Measurements from ENCODE around the gene PDZRN3. TPM values are rescaled to one million over a fixed set of nuclear protein-coding genes. Genes with fewer than 3 reads are reported as not detected.

Gene PDZRN3
- total RNA-seq, 1 donor, result 0.10 TPM

DNA sequence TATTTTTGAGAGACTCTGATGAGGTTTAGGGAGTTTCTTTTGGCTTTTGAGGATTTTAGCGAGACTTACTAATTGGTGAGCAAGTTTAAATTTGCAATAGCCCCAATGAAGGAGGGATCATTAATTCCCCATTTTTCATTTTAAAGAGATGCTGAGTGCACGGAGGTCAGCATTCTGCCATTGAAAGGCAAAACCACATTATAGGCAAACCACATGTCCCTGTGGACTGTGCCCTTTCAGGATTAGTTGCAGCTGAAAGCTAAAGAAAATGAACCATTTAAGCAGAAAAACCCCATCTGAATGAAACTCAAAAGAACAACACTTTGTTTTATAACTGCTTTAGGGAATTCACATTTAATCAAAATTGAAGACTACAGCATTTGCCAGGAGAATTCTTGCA, 246.5 kb downstream of the PDZRN3 start:
- Histone ChIP-seq H3K4me1 (ENCODE audit: insufficient read depth, low read length) (no peaks in the 10 kb centered on the region), H3K4me3 (ENCODE audit: low read length) (no peak overlapping the region), H3K27me3 (ENCODE audit: insufficient read depth, low read length) (no peaks in the 10 kb centered on the region), H3K9me3 (ENCODE audit: low read depth, low read length) (no peaks in the 10 kb centered on the region)

DNA sequence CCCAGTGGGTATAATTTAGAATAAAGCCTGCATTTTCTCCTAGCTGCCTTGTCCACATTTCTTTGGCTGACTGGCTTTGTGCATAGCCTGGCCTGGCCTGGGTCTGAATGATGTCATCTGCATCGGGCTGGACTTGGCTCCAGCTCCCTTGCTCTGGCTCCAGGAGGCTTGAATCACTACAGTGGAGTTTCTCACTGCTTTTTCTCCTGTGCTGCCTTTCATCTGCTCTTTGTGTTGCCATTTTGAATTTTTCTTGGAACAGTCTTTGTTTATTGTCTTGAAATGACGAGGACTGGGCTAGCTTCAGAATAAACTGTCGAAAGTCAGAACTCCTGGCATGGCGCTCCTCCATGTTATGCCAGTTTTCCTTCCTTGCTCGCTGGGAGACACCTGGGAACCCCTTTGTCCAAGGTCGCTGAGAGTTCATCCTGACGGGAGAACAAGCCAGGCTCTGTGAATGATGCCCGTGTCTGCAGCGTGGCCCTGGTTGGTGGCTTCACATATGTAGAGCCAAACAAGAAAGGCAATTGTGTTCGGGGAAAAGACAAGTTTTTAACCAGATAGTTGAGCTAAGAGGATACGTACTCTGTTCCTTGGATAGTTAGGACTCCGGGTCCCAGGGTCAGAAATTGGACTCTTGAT, 258.9 kb downstream of the PDZRN3 start:
- H3K9me3 ChIP-seq (ENCODE audit: low read depth, low read length), result no peaks in the 10 kb centered on the region
- no peaks in the 10 kb centered on the region for H3K27me3 ChIP-seq (ENCODE audit: insufficient read depth, low read length)
- no peaks in the 10 kb centered on the region for H3K4me1 ChIP-seq (ENCODE audit: insufficient read depth, low read length)
- H3K4me3 ChIP-seq (ENCODE audit: low read length), result no peak overlapping the region

DNA sequence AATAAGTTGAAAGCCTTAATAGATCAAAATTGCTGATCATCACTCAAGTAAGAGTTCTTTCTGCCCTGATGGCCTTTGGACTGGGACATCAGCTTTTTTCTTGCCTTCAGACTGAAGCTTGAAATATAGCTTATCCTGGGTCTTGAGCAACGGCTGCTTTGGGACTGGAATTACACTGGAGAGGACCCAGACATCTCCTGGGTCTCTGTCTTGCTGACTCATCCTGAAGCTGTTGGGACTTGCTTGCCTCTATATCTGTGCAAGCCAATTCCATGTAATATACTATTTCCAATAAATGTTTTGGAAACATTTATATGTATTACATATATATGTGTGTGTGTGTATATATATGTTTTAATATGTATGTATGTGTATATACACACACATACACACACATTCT, 260.2 kb downstream of the PDZRN3 start:
- no peaks in the 10 kb centered on the region for H3K4me1 ChIP-seq (ENCODE audit: insufficient read depth, low read length)
- no peak overlapping the region for H3K4me3 ChIP-seq (ENCODE audit: low read length)
- H3K27me3 ChIP-seq (ENCODE audit: insufficient read depth, low read length), result no peaks in the 10 kb centered on the region
- H3K9me3 ChIP-seq (ENCODE audit: low read depth, low read length), result no peaks in the 10 kb centered on the region

DNA sequence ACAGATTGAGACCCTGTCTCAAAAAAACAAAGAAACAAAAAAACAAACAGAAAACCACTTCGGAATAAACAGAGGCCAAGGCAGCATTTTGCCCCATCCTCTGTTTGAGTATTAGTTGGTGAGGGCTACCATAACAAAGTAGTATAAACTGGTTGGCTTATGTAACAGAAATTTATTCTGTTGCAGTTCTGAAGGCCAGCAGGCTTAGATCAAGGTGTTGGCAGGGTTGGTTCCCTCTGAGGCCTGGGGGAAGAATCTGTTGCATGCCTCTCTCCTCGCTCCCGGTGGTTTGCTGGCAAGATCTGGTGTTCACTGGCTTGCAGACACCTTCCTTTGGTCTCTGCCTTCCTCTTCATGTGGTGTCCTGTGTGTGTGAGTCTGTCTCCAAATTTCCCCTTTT, 261.6 kb downstream of the PDZRN3 start:
- no peaks in the 10 kb centered on the region for H3K27me3 ChIP-seq (ENCODE audit: insufficient read depth, low read length)
- H3K4me3 ChIP-seq (ENCODE audit: low read length), result no peak overlapping the region
- H3K9me3 ChIP-seq (ENCODE audit: low read depth, low read length), result no peaks in the 10 kb centered on the region
- no peaks in the 10 kb centered on the region for H3K4me1 ChIP-seq (ENCODE audit: insufficient read depth, low read length)

DNA sequence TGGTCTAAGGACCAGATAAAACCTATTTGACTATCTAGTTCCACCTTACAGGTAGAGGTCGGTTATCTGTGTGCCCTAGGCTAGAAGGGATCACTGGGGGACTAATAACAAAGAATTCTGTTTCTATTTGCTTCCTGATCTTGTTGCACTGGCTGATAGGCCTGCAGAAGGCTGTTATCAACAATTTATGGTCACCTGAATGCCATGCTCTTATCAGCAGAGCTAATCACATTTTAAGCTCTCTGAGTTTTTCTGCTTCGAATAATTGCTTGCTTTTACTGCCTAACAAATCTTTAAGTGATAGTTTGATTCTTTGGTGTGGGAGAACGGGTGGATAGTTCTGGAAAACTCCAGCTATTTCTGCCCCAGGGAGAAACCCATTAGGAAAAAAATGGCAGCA, 263.1 kb downstream of the PDZRN3 start:
- Histone ChIP-seq H3K4me3 (ENCODE audit: low read length) (no peak overlapping the region), H3K9me3 (ENCODE audit: low read depth, low read length) (no peaks in the 10 kb centered on the region)

DNA sequence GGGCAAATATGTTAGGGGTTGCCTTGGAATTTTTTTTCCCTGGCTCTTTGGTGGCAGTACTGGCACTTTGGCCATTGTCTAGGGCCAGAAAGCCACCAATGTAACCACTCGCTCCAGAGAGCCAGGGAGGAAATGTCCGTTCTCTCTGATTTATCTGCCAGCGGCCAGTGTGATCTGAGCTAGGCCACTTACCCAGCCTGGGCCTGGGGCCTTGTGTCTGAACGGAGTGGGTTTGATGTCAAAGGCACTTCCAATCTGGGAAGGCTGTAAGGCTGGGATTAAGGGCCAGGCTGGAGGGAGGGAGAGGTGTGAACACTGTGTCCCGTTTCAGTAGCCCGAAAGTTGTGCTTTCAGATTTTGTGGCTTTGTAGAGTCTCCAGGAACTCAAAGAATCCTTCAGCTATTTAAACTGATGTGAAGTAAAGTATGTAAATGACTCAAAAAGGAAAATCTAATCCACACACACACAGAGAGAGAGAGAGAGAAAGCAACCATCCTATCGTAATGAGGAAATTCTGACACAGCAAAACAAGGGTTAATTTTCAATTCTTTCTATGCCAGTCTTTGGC, 271.0 kb downstream of the PDZRN3 start:
- Histone ChIP-seq H3K9me3 (ENCODE audit: low read depth, low read length) (no peaks in the 10 kb centered on the region), H3K4me3 (ENCODE audit: low read length) (no peak overlapping the region), H3K4me1 (ENCODE audit: insufficient read depth, low read length) (no peaks in the 10 kb centered on the region), H3K27me3 (ENCODE audit: insufficient read depth, low read length) (no peaks in the 10 kb centered on the region)

More for the DNA sequence above, 263.1 kb downstream of the PDZRN3 start:
- H3K27me3 ChIP-seq (ENCODE audit: insufficient read depth, low read length), result no peaks in the 10 kb centered on the region
- H3K4me1 ChIP-seq (ENCODE audit: insufficient read depth, low read length), result no peaks in the 10 kb centered on the region

DNA sequence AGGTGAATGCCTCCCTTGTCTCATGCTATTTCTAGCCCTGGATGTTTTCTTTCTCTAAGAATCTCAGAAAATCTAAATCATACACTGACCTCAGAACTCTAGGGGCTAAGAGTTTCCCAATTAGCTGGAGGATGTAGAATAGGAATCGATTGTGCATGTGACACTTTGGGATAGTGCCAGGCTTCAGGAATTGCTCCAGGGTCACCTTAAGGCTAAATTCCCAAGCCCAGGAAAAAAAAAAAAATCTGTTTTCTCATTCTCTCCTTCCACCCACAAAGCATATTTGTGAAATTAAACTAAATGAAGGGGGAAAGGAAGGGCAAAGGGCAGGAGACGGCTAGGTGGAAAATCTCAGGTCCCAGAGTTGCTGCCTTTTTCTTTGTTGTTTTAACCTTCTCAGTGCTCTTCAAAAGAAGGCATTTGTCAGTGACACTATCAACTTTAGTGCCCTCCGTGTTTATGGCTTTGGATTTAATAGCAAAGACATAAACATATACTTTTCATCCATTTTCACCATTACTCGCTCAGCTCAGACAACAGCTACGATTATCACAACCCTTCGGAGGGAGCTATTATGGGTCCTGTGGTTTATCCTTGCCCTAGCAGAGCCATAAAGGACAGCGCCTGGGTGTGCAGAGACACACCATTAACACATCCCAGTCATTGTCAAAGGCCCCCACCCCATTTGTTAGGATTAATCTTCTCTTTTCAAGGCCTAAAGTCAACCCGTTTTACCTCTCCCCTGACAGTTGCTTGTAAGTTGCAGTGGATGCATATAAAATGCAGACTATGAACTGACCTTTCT, 271.7 kb downstream of the PDZRN3 start:
- Histone ChIP-seq H3K27me3 (ENCODE audit: insufficient read depth, low read length) (no peaks in the 10 kb centered on the region), H3K9me3 (ENCODE audit: low read depth, low read length) (no peaks in the 10 kb centered on the region), H3K4me1 (ENCODE audit: insufficient read depth, low read length) (no peaks in the 10 kb centered on the region), H3K4me3 (ENCODE audit: low read length) (no peak overlapping the region)

DNA sequence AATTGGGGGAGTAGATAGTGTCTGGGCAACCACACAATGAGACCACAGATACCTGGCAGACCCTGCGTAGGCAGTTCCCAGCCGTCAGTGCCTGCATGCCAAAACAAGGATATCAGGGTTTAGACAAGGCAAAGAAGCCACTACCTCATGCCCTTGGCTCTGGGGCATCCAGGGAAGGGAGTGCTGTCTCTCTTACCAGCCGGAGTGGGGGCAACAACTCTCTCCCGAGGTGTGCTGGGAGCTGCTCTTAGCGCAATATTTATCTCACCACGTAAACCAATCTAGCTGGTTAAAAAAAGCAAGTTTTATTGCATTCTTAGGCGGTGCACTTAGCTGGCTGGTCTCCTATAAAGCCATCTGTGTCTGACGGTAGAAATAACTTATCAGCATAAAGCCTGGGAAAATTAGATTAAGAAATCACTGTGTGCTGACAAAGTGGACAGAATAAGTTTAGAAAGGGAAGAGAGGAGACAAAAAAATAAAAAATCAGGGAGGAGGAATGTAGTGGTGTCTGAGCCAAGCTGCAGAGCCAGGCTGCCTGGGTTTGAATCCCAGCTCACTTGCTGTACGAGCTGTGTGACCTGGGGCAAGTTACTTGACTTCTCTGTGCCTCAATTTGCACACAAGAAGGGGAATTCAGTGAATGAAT, 273.2 kb downstream of the PDZRN3 start:
- no peaks in the 10 kb centered on the region for H3K4me1 ChIP-seq (ENCODE audit: insufficient read depth, low read length)
- no peaks in the 10 kb centered on the region for H3K9me3 ChIP-seq (ENCODE audit: low read depth, low read length)
- no peak overlapping the region for H3K4me3 ChIP-seq (ENCODE audit: low read length)
- H3K27me3 ChIP-seq (ENCODE audit: insufficient read depth, low read length), result no peaks in the 10 kb centered on the region

DNA sequence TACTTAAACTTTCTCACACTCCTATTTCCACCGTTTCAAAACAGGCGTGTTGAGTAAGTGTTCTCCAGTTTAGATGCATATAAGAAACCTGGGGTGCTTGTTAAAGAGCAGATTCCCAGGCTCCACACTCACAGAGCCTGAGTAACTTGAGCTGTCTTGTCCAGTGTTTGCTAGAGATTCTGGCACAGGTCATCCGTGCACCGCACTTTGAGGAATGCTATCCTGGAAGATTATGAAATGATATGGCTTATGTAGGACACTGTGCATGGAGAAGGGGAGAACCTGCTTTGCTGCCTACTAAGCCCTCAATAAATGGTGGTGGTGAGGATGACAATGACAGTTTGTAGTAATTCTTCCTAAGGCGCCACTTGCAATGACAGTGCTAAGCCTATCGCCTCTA, 273.7 kb downstream of the PDZRN3 start:
- Histone ChIP-seq H3K4me3 (ENCODE audit: low read length) (no peak overlapping the region), H3K9me3 (ENCODE audit: low read depth, low read length) (no peaks in the 10 kb centered on the region), H3K27me3 (ENCODE audit: insufficient read depth, low read length) (no peaks in the 10 kb centered on the region), H3K4me1 (ENCODE audit: insufficient read depth, low read length) (no peaks in the 10 kb centered on the region)

DNA sequence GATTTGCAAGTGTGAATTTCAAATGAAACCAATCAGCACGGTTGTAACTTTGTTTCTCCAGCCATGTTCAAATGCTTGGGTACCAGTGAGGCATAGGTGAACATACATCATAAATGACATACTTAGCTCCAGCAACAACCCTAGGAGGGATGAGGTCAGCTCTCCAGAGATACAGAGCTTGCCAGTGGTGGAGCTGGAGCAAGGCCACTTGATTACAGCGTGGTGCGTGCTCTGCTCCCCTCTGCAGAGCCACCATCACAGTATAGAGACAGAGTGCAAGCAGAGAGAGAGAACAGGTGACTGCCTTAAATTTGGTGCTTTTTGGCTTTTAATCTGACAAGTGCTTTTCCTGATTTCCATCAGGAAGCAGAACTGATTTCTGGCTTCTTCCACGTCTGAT, 275.1 kb downstream of the PDZRN3 start:
- H3K9me3 ChIP-seq (ENCODE audit: low read depth, low read length), result no peaks in the 10 kb centered on the region
- no peak overlapping the region for H3K4me3 ChIP-seq (ENCODE audit: low read length)
- H3K27me3 ChIP-seq (ENCODE audit: insufficient read depth, low read length), result no peaks in the 10 kb centered on the region
- no peaks in the 10 kb centered on the region for H3K4me1 ChIP-seq (ENCODE audit: insufficient read depth, low read length)

DNA sequence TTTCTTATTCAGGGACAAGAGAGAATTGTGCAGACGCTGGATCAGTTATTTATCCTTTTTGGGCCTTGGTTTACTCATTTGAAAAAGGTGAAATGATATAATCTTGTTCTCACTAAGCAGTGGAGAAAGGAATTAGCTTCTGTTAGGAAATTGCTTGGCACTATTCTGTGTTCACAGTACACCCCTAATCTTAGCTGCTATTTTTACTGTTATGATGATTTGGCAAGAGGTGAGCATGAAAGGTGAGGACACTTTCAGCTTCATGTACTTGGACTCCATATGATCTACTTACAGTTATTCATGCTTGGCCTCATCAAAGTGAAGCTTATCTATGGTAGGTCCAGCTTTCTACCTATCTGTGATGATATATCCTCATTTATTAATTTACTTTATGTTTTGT, 282.7 kb downstream of the PDZRN3 start:
- H3K4me1 ChIP-seq (ENCODE audit: insufficient read depth, low read length), result no peaks in the 10 kb centered on the region
- H3K4me3 ChIP-seq (ENCODE audit: low read length), result no peak overlapping the region
- H3K27me3 ChIP-seq (ENCODE audit: insufficient read depth, low read length), result no peaks in the 10 kb centered on the region
- H3K9me3 ChIP-seq (ENCODE audit: low read depth, low read length), result no peaks in the 10 kb centered on the region

DNA sequence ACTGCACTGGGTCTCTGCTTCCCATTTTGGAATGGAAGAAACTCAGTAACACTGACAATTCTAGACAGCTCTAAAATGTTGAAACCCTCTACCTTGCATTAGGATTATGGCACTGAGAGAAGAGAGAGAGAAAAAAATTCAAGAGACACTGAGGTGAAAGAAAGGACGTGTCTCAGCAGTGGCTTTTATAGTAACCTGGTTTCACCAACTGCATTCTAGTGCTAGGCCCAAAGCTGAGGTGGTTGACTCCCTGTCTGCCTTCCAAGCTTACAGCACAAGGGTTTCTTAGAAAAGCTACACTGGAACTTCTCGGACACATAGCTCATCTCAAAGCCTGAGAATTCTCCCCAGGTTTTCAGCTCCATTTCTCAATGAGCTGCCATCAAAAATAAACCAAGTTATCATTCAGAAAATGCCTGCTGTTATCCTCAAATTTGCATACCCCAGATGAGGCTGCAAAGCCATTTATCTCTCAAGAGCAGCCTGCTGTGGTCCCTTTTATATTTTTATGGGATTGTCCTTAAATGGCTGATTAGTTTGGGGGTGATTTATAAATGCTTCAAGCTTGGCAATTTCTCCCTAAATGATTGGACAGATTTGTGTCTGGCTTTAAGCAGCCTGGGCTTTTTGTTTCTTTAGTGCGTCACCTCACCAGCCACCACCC, 283.3 kb downstream of the PDZRN3 start:
- H3K27me3 ChIP-seq (ENCODE audit: insufficient read depth, low read length), result no peaks in the 10 kb centered on the region
- H3K4me1 ChIP-seq (ENCODE audit: insufficient read depth, low read length), result no peaks in the 10 kb centered on the region
- H3K4me3 ChIP-seq (ENCODE audit: low read length), result no peak overlapping the region
- no peaks in the 10 kb centered on the region for H3K9me3 ChIP-seq (ENCODE audit: low read depth, low read length)

DNA sequence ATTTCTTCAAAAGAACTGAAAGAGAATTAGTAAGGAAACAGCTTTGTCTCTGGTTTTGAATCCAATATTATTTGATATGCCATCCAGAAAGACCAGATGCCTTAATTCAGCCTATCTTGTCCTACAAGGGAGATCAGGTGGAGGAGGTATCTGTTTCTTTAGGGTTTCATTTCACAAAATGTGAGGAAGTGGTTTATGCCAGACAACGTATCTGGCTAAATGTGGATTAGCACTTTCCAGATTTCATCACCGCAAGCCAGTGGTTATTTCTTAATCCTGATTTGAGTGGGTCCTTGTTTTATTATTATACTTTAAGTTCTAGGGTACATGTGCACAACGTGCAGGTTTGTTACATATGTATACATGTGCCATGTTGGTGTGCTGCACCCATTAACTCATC, 292.2 kb downstream of the PDZRN3 start:
- no peaks in the 10 kb centered on the region for H3K4me1 ChIP-seq (ENCODE audit: insufficient read depth, low read length)
- H3K27me3 ChIP-seq (ENCODE audit: insufficient read depth, low read length), result no peaks in the 10 kb centered on the region
- no peaks in the 10 kb centered on the region for H3K9me3 ChIP-seq (ENCODE audit: low read depth, low read length)
- H3K4me3 ChIP-seq (ENCODE audit: low read length), result no peak overlapping the region

Data from mononuclear cell (primary cell).